Measurements from ENCODE around the gene PIBF1.

The PIBF1 gene

DNA sequence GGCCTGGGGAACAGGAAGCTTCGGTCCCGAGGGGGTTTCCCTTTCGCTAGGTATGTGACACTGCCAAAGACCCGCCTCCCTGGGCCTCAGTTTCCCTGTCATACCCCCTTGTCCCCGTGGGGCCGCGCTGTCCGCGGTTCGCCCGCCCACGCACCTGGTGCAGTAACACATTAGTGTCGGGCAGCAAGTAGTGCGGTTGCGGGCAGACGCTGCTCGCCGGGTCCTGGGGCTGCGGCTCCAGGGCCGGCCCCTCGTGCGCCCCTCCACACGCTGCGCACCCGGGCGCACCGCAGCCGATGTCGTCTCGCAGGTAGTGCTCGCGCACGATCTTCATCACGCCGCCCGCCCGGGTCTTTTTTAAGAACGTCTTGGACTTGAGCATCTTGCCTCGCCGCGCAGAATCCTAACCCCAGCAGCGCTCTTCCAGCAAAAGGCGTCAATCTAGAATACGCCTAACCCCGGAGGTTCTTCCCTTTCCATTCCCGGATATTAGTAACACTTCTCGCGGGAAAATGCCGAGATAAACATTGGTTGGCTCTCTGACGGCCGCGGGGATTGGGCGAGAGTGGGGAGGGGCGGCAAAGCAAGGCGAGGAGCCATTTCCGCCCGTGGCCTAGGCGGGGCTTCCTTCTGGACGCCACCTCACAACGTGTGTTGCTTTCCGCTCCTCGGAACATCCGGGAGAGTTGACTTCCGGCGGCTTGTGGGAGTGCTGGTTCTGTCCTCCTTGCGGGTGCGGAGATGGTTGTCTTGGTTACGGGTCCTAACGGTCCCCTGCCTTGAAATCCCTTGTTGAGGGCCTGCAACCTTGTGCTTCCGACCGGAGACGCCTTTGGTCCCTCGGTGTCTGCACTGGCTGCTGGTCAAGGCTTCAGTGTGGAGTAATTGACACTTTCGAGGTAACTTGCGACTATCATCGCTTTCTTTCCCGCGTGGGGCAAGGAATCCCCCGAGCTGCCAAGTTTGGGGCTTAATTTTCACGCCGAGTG, at the start of gene PIBF1, which contains the start of gene DIS3:
Gene PIBF1 (plus strand): TSS at position 683 of the 989 bp plus-strand sequence. CDS start 1,337 bp downstream, outside the sequence.
Gene DIS3 (minus strand): TSS at position 450 of the 989 bp plus-strand sequence. CDS start 68 bp downstream, at position 382.
- Histone ChIP-seq H3K9me3 (ENCODE audit: insufficient read depth, low read length) (no peaks in the 10 kb centered on the region), H3K4me3 (ENCODE audit: insufficient read length, low read depth) (peak within 1 kb of the TSS; percentile 92), H3K27me3 (ENCODE audit: insufficient read depth, insufficient read length) (no peaks in the 10 kb centered on the region), H3K36me3 (ENCODE audit: insufficient read depth, insufficient read length, low read length) (peaks cover 48% of the 10 kb centered on the region), H3K4me1 (ENCODE audit: insufficient read depth, insufficient read length) (no peaks in the 10 kb centered on the region), H3K9ac (ENCODE audit: insufficient read length, low read depth) (peak within 1 kb of the TSS; percentile 89)
- DNase-seq (ENCODE audit: low read depth, low spot score) = peak; percentile 95
- TF ChIP-seq YY1 (IDR thresholded peaks at IDR 0.05; ENCODE audit: insufficient read depth, insufficient read length) (no peak), SUZ12 (IDR thresholded peaks at IDR 0.05; ENCODE audit: extremely low read depth, insufficient read depth, insufficient read length) (no peak), ZNF274 (IDR thresholded peaks at IDR 0.05; ENCODE audit: low read depth, low read length) (no peak)

DNA sequence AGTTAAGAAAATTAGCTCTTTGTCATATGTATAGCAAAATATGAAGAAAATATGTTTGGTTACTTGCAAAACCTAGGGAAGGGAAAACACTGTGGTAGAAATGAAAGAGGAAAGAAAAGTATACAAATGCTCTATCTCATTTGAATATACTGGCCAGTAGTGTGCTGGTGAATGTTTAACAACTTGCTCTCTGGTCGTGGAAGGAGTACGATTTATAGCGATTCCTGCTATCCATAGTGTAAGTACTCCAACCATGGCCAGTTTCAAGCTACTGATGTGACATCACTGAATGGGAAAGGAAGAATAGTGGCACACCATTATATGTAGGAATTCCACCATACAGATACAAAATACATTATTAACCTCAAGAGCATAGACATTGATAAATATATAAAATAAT, 44.9 kb upstream of the PIBF1 start:
- TF ChIP-seq ZNF274 (IDR thresholded peaks at IDR 0.05; ENCODE audit: low read depth, low read length) (no peak), YY1 (IDR thresholded peaks at IDR 0.05; ENCODE audit: insufficient read depth, insufficient read length) (no peak), SUZ12 (IDR thresholded peaks at IDR 0.05; ENCODE audit: extremely low read depth, insufficient read depth, insufficient read length) (no peak)
- H3K4me3 ChIP-seq (ENCODE audit: insufficient read length, low read depth) = no peak overlapping the region
- no peak for DNase-seq (ENCODE audit: low read depth, low spot score)
- no peaks in the 10 kb centered on the region for H3K9me3 ChIP-seq (ENCODE audit: insufficient read depth, low read length)
- no peaks in the 10 kb centered on the region for H3K27me3 ChIP-seq (ENCODE audit: insufficient read depth, insufficient read length)
- no peak overlapping the region for H3K9ac ChIP-seq (ENCODE audit: insufficient read length, low read depth)
- H3K4me1 ChIP-seq (ENCODE audit: insufficient read depth, insufficient read length) = no peaks in the 10 kb centered on the region
- H3K36me3 ChIP-seq (ENCODE audit: insufficient read depth, insufficient read length, low read length) = peaks cover 58% of the 10 kb centered on the region

DNA sequence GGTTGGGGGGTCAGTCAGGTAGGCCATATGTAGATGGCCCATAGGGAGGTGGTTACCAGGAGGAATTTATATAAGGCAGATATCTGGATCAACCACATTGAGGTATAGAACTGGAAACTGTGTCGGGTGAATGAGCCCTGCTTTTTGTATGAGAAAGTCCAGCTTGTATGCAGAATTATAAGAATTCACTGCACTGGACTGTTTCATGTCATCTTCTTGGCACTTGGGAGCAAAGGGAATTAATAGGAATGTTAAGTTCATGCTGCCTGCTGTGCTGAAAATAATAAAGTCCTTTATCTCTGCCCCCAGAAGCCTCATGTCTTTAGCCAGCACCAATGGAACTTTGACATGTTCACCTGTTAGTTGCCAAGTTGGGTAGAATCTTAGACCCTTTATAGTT, 41.9 kb upstream of the PIBF1 start:
- DNase-seq (ENCODE audit: low read depth, low spot score) = no peak
- H3K9ac ChIP-seq (ENCODE audit: insufficient read length, low read depth) = no peak overlapping the region
- peaks cover 62% of the 10 kb centered on the region for H3K36me3 ChIP-seq (ENCODE audit: insufficient read depth, insufficient read length, low read length)
- TF ChIP-seq YY1 (IDR thresholded peaks at IDR 0.05; ENCODE audit: insufficient read depth, insufficient read length) (no peak), SUZ12 (IDR thresholded peaks at IDR 0.05; ENCODE audit: extremely low read depth, insufficient read depth, insufficient read length) (no peak), ZNF274 (IDR thresholded peaks at IDR 0.05; ENCODE audit: low read depth, low read length) (no peak)
- no peaks in the 10 kb centered on the region for H3K27me3 ChIP-seq (ENCODE audit: insufficient read depth, insufficient read length)
- no peak overlapping the region for H3K4me3 ChIP-seq (ENCODE audit: insufficient read length, low read depth)
- H3K9me3 ChIP-seq (ENCODE audit: insufficient read depth, low read length) = no peaks in the 10 kb centered on the region
- no peaks in the 10 kb centered on the region for H3K4me1 ChIP-seq (ENCODE audit: insufficient read depth, insufficient read length)

- Histone ChIP-seq H3K9ac (ENCODE audit: insufficient read length, low read depth) (no peak overlapping the region), H3K27me3 (ENCODE audit: insufficient read depth, insufficient read length) (no peaks in the 10 kb centered on the region), H3K4me3 (ENCODE audit: insufficient read length, low read depth) (no peak overlapping the region), H3K9me3 (ENCODE audit: insufficient read depth, low read length) (no peaks in the 10 kb centered on the region), H3K36me3 (ENCODE audit: insufficient read depth, insufficient read length, low read length) (peaks cover 50% of the 10 kb centered on the region), H3K4me1 (ENCODE audit: insufficient read depth, insufficient read length) (no peaks in the 10 kb centered on the region)
- TF ChIP-seq ZNF274 (IDR thresholded peaks at IDR 0.05; ENCODE audit: low read depth, low read length) (no peak), SUZ12 (IDR thresholded peaks at IDR 0.05; ENCODE audit: extremely low read depth, insufficient read depth, insufficient read length) (no peak), YY1 (IDR thresholded peaks at IDR 0.05; ENCODE audit: insufficient read depth, insufficient read length) (no peak)
- no peak for DNase-seq (ENCODE audit: low read depth, low spot score)
These were observed 36.7 kb upstream of the PIBF1 start for GRCh38 chr13:72745260-72745659.

- no peaks in the 10 kb centered on the region for H3K27me3 ChIP-seq (ENCODE audit: insufficient read depth, insufficient read length)
- TF ChIP-seq YY1 (IDR thresholded peaks at IDR 0.05; ENCODE audit: insufficient read depth, insufficient read length) (no peak), SUZ12 (IDR thresholded peaks at IDR 0.05; ENCODE audit: extremely low read depth, insufficient read depth, insufficient read length) (no peak), ZNF274 (IDR thresholded peaks at IDR 0.05; ENCODE audit: low read depth, low read length) (no peak)
- H3K9ac ChIP-seq (ENCODE audit: insufficient read length, low read depth) = no peak overlapping the region
- H3K4me1 ChIP-seq (ENCODE audit: insufficient read depth, insufficient read length) = no peaks in the 10 kb centered on the region
- DNase-seq (ENCODE audit: low read depth, low spot score) = no peak
- no peaks in the 10 kb centered on the region for H3K9me3 ChIP-seq (ENCODE audit: insufficient read depth, low read length)
- H3K36me3 ChIP-seq (ENCODE audit: insufficient read depth, insufficient read length, low read length) = peaks cover 71% of the 10 kb centered on the region
- no peak overlapping the region for H3K4me3 ChIP-seq (ENCODE audit: insufficient read length, low read depth)
These were observed 30.7 kb upstream of the PIBF1 start for GRCh38 chr13:72751220-72751619.

GRCh38 chr13:72754111-72754510, 27.8 kb upstream of the PIBF1 start:
- Histone ChIP-seq H3K4me3 (ENCODE audit: insufficient read length, low read depth) (no peak overlapping the region), H3K36me3 (ENCODE audit: insufficient read depth, insufficient read length, low read length) (peaks cover 67% of the 10 kb centered on the region), H3K4me1 (ENCODE audit: insufficient read depth, insufficient read length) (no peaks in the 10 kb centered on the region), H3K9me3 (ENCODE audit: insufficient read depth, low read length) (no peaks in the 10 kb centered on the region), H3K9ac (ENCODE audit: insufficient read length, low read depth) (no peak overlapping the region), H3K27me3 (ENCODE audit: insufficient read depth, insufficient read length) (no peaks in the 10 kb centered on the region)
- no peak for DNase-seq (ENCODE audit: low read depth, low spot score)
- TF ChIP-seq YY1 (IDR thresholded peaks at IDR 0.05; ENCODE audit: insufficient read depth, insufficient read length) (no peak), SUZ12 (IDR thresholded peaks at IDR 0.05; ENCODE audit: extremely low read depth, insufficient read depth, insufficient read length) (no peak), ZNF274 (IDR thresholded peaks at IDR 0.05; ENCODE audit: low read depth, low read length) (no peak)
